ENCODE results near the gene COL18A1. TPM values are rescaled to one million over a fixed set of nuclear protein-coding genes. Genes with fewer than 3 reads are reported as not detected.
A peak's percentile ranks its signal among the peaks of the same experiment; 100 is the strongest.

The COL18A1 gene
- total and polyA plus RNA-seq, 2 donors (not counting 1 experiment from before 2014, with no cell fraction given): 15.6 to 24.7 TPM

- Histone ChIP-seq H3K4me3 (ENCODE audit: control extremely low read depth in 1 of 5, extremely low read depth in 1 of 5, insufficient read depth in 1 of 5, low read depth in 2 of 5, low read length in 4 of 5) (no peak overlapping the region), H3K4me2 (replicated peaks; ENCODE audit: low read depth, low read length, poor library complexity, severe bottlenecking) (no peak overlapping the region), H3K79me2 (ENCODE audit: control insufficient read depth, insufficient read depth, low read length) (no peaks in the 10 kb centered on the region), H4K20me1 (ENCODE audit: control insufficient read depth, insufficient read depth, low read length, poor library complexity, severe bottlenecking) (no peaks in the 10 kb centered on the region), H3K27ac (ENCODE audit: low read length in 2 of 2) (no peak overlapping the region), H3K36me3 (replicated peaks in 1 of 2; ENCODE audit: control extremely low read depth in 1 of 2, control insufficient read depth in 1 of 2, extremely low read depth in 1 of 2, insufficient read depth in 2 of 2, low read length in 1 of 2) (no peaks in the 10 kb centered on the region), H2AFZ (ENCODE audit: insufficient read depth, low read depth, low read length, poor library complexity, severe bottlenecking) (no peak overlapping the region), H3K9ac (ENCODE audit: low read length) (no peak overlapping the region), H3K27me3 (replicated peaks in 1 of 4; ENCODE audit: control extremely low read depth in 1 of 4, control insufficient read depth in 3 of 4, insufficient read depth in 4 of 4, low read length in 3 of 4) (peaks cover 0 to 3% (median 0%) of the 10 kb centered on the region in 4 experiments), H3K9me3 (ENCODE audit: control extremely low read depth in 1 of 3, control insufficient read depth in 2 of 3, insufficient read depth in 1 of 3, low read length in 2 of 3) (no peaks in the 10 kb centered on the region), H3K4me1 (ENCODE audit: control insufficient read depth in 2 of 2, insufficient read depth in 2 of 2, low read length in 2 of 2) (no peaks in the 10 kb centered on the region)
- Mint-ChIP-seq H3K9me3 (ENCODE audit: insufficient read depth) (no peaks in the 10 kb centered on the region), H3K4me1 (no peaks in the 10 kb centered on the region), H3K27me3 (no peaks in the 10 kb centered on the region), H3K27ac (no peak overlapping the region), H3K4me3 (no peak overlapping the region)
- CTCF ChIA-PET: no interaction called here
- 95% methylated on average over 8 of the region's 20 CpGs for WGBS (ENCODE audit: insufficient coverage)
- DNase-seq: no peak
- intact Hi-C loops (cut with micrococcal nuclease): no loop called here
- TF ChIP-seq EZH2 (IDR thresholded peaks at IDR 0.05; ENCODE audit: borderline replicate concordance, insufficient read depth, low read depth, low read length, poor library complexity, severe bottlenecking) (no peak), CTCF (IDR thresholded peaks at IDR 0.05) (no peak)
- POLR2A ChIA-PET: no interaction called here
- no peak for ATAC-seq (ENCODE audit: low read depth)
These were observed 86.1 kb downstream of the COL18A1 start for GRCh38 chr21:45491056-45491455.

DNA sequence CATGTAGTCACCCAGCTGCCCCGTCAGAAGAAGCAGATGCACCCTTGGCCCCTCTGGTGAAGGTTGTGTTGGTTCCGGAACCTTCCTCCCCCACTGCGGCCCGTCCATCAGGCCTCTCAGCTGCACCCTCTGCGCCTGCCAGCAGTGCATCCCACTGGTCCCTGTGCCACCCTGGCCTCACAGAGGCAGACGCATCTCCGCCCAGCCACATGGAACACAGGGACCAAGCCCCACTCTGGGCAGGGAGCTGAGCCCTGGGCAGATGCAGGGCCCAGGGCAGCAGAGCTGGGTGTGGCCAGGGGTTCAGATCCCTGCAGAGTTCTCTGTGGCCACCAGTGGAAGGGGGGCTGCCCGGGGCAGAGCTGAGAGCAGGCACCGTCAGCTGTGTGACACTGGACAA, 86.7 kb downstream of the COL18A1 start:
- no peaks in the 10 kb centered on the region for H3K9me3 ChIP-seq (ENCODE audit: control extremely low read depth in 1 of 3, control insufficient read depth in 2 of 3, insufficient read depth in 1 of 3, low read length in 2 of 3)
- H3K9me3 Mint-ChIP-seq (ENCODE audit: insufficient read depth): no peaks in the 10 kb centered on the region
- no peak overlapping the region for H3K4me3 Mint-ChIP-seq
- no peak for ATAC-seq (ENCODE audit: low read depth)
- ChIA-PET CTCF (no interaction called here), POLR2A (no interaction called here)
- no peak overlapping the region for H3K27ac ChIP-seq (ENCODE audit: low read length in 2 of 2)
- no peaks in the 10 kb centered on the region for H3K79me2 ChIP-seq (ENCODE audit: control insufficient read depth, insufficient read depth, low read length)
- H3K4me3 ChIP-seq (ENCODE audit: control extremely low read depth in 1 of 5, extremely low read depth in 1 of 5, insufficient read depth in 1 of 5, low read depth in 2 of 5, low read length in 4 of 5): no peak overlapping the region
- H3K4me1 Mint-ChIP-seq: no peaks in the 10 kb centered on the region
- WGBS (ENCODE audit: insufficient coverage): 96% methylated on average over 9 of the region's 9 CpGs
- H3K27me3 ChIP-seq (replicated peaks in 1 of 4; ENCODE audit: control extremely low read depth in 1 of 4, control insufficient read depth in 3 of 4, insufficient read depth in 4 of 4, low read length in 3 of 4): peaks cover 0 to 3% (median 0%) of the 10 kb centered on the region in 4 experiments
- intact Hi-C loops (cut with micrococcal nuclease): no loop called here
- H3K27ac Mint-ChIP-seq: peak overlapping the region; percentile 59
- no peaks in the 10 kb centered on the region for H4K20me1 ChIP-seq (ENCODE audit: control insufficient read depth, insufficient read depth, low read length, poor library complexity, severe bottlenecking)
- H3K4me2 ChIP-seq (replicated peaks; ENCODE audit: low read depth, low read length, poor library complexity, severe bottlenecking): no peak overlapping the region
- H3K27me3 Mint-ChIP-seq: no peaks in the 10 kb centered on the region
- no peaks in the 10 kb centered on the region for H3K36me3 ChIP-seq (replicated peaks in 1 of 2; ENCODE audit: control extremely low read depth in 1 of 2, control insufficient read depth in 1 of 2, extremely low read depth in 1 of 2, insufficient read depth in 2 of 2, low read length in 1 of 2)
- TF ChIP-seq CTCF (IDR thresholded peaks at IDR 0.05): no peak
- TF ChIP-seq EZH2 (IDR thresholded peaks at IDR 0.05; ENCODE audit: borderline replicate concordance, insufficient read depth, low read depth, low read length, poor library complexity, severe bottlenecking): no peak
- DNase-seq: no peak
- H3K9ac ChIP-seq (ENCODE audit: low read length): no peak overlapping the region
- no peak overlapping the region for H2AFZ ChIP-seq (ENCODE audit: insufficient read depth, low read depth, low read length, poor library complexity, severe bottlenecking)
- no peaks in the 10 kb centered on the region for H3K4me1 ChIP-seq (ENCODE audit: control insufficient read depth in 2 of 2, insufficient read depth in 2 of 2, low read length in 2 of 2)
